ENCODE results near the gene CAPZA2.
"Not testable (repeated sequence)": the region's sequence is repeated elsewhere in the genome, so short reads cannot be mapped to it uniquely, and the experiment has no call there.

Gene CAPZA2

DNA sequence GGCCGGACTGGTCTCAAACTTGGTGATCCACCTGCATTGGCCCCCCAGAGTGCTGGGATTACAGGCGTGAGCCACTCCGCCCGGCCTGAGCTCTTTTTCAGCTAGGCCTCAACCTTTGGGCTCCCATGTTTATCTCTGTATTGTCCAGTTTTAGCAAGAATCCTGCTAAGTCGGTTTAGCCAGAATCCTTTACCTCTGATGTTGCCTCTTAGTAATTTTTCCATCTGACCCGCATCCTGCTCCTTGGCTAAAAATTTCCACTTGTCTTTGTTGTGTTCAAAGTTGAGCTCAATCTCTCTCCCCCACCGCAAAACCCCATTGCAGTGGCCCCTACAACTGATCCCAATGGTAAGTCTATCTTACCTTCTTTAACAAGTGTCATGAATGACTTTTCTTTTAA lies 70.2 kb downstream of the CAPZA2 start:
- no peak overlapping the region for H3K4me3 ChIP-seq (ENCODE audit: low read depth in 1 of 2, low read length in 2 of 2)
- no peak overlapping the region for H3K9ac ChIP-seq (ENCODE audit: low read depth in 1 of 2, low read length in 2 of 2)
- H3K27me3 ChIP-seq (ENCODE audit: control insufficient read depth in 1 of 2, insufficient read depth in 2 of 2, low read length in 2 of 2): peaks cover 0 to 3% of the 10 kb centered on the region in 2 donors
- no peaks in the 10 kb centered on the region for H3K36me3 ChIP-seq (ENCODE audit: control insufficient read depth in 1 of 2, insufficient read depth in 2 of 2, low read length in 2 of 2)
- no peaks in the 10 kb centered on the region for H3K9me3 ChIP-seq (ENCODE audit: control insufficient read depth in 1 of 2, low read length in 2 of 2)
- no peak overlapping the region for H3K27ac ChIP-seq (ENCODE audit: low read depth, low read length)
- peaks cover 0 to 3% of the 10 kb centered on the region in 2 donors for H3K4me1 ChIP-seq (ENCODE audit: control insufficient read depth in 1 of 2, insufficient read depth in 2 of 2, low read length in 2 of 2)

GRCh38 chr7:116933465-116933864 lies 71.1 kb downstream of the CAPZA2 start:
- H3K9me3 ChIP-seq (ENCODE audit: control insufficient read depth in 1 of 2, low read length in 2 of 2): no peaks in the 10 kb centered on the region
- no peak overlapping the region for H3K4me3 ChIP-seq (ENCODE audit: low read depth in 1 of 2, low read length in 2 of 2)
- no peak overlapping the region for H3K9ac ChIP-seq (ENCODE audit: low read depth in 1 of 2, low read length in 2 of 2)
- peaks cover 0 to 3% of the 10 kb centered on the region in 2 donors for H3K4me1 ChIP-seq (ENCODE audit: control insufficient read depth in 1 of 2, insufficient read depth in 2 of 2, low read length in 2 of 2)
- no peak overlapping the region for H3K27ac ChIP-seq (ENCODE audit: low read depth, low read length)
- no peaks in the 10 kb centered on the region for H3K36me3 ChIP-seq (ENCODE audit: control insufficient read depth in 1 of 2, insufficient read depth in 2 of 2, low read length in 2 of 2)
- H3K27me3 ChIP-seq (ENCODE audit: control insufficient read depth in 1 of 2, insufficient read depth in 2 of 2, low read length in 2 of 2): peaks cover 0 to 3% of the 10 kb centered on the region in 2 donors

DNA sequence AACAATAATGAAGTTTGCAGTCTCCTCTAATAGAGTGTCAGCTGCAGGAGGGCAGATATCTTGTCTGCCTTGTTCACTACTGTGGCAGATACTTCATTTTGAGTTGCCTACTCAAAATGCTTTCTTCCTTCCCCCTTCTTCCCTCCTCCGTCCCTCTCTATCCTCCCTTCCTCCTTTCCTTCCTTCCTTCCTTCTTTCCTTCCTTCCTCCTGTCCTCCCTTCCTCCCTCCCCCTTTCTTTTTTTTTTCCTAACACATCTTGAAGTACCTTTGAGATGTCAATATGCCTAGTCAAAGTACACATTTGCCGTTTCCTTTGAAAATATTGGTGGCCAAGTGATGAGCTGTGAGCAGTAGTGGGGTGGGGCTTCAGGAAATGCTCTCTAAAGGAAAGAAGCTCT lies 72.2 kb downstream of the CAPZA2 start:
- H3K27ac ChIP-seq (ENCODE audit: low read depth, low read length): no peak overlapping the region
- H3K9ac ChIP-seq (ENCODE audit: low read depth in 1 of 2, low read length in 2 of 2): no peak overlapping the region
- no peak overlapping the region for H3K4me3 ChIP-seq (ENCODE audit: low read depth in 1 of 2, low read length in 2 of 2)
- peaks cover 0 to 3% of the 10 kb centered on the region in 2 donors for H3K4me1 ChIP-seq (ENCODE audit: control insufficient read depth in 1 of 2, insufficient read depth in 2 of 2, low read length in 2 of 2)
- no peaks in the 10 kb centered on the region for H3K9me3 ChIP-seq (ENCODE audit: control insufficient read depth in 1 of 2, low read length in 2 of 2)
- H3K36me3 ChIP-seq (ENCODE audit: control insufficient read depth in 1 of 2, insufficient read depth in 2 of 2, low read length in 2 of 2): no peaks in the 10 kb centered on the region
- H3K27me3 ChIP-seq (ENCODE audit: control insufficient read depth in 1 of 2, insufficient read depth in 2 of 2, low read length in 2 of 2): peaks cover 0 to 3% of the 10 kb centered on the region in 2 donors

GRCh38 chr7:116936844-116937243 lies 74.5 kb downstream of the CAPZA2 start:
- H3K36me3 ChIP-seq (ENCODE audit: control insufficient read depth in 1 of 2, insufficient read depth in 2 of 2, low read length in 2 of 2); H3K4me1 ChIP-seq (ENCODE audit: control insufficient read depth in 1 of 2, insufficient read depth in 2 of 2, low read length in 2 of 2); H3K27ac ChIP-seq (ENCODE audit: low read depth, low read length); H3K9ac ChIP-seq (ENCODE audit: low read depth in 1 of 2, low read length in 2 of 2); H3K9me3 ChIP-seq (ENCODE audit: control insufficient read depth in 1 of 2, low read length in 2 of 2); H3K27me3 ChIP-seq (ENCODE audit: control insufficient read depth in 1 of 2, insufficient read depth in 2 of 2, low read length in 2 of 2); H3K4me3 ChIP-seq (ENCODE audit: low read depth in 1 of 2, low read length in 2 of 2): not testable (repeated sequence)

DNA sequence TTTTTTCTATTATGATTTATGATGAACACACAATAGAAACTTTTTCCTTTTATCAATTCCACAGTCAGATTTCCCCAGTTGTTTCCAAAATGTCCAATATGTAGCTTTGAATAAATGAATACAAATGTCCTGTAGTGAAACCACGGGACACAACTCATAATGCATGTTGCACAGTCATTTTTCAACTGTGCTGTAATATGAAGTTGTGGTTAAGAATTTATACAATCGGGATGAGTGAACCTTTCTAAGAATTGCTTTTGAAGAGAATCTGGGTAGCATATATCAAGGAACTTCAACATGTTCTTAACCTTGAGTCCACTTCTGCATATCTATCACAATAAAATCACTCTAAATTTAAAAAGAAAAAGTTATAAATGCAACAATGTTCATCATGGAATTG lies 76.3 kb downstream of the CAPZA2 start:
- Histone ChIP-seq H3K9ac (ENCODE audit: low read depth in 1 of 2, low read length in 2 of 2) (no peak overlapping the region), H3K27ac (ENCODE audit: low read depth, low read length) (no peak overlapping the region), H3K36me3 (ENCODE audit: control insufficient read depth in 1 of 2, insufficient read depth in 2 of 2, low read length in 2 of 2) (no peaks in the 10 kb centered on the region), H3K4me1 (ENCODE audit: control insufficient read depth in 1 of 2, insufficient read depth in 2 of 2, low read length in 2 of 2) (no peaks in the 10 kb centered on the region), H3K27me3 (ENCODE audit: control insufficient read depth in 1 of 2, insufficient read depth in 2 of 2, low read length in 2 of 2) (peaks cover 0 to 3% of the 10 kb centered on the region in 2 donors), H3K4me3 (ENCODE audit: low read depth in 1 of 2, low read length in 2 of 2) (no peak overlapping the region), H3K9me3 (ENCODE audit: control insufficient read depth in 1 of 2, low read length in 2 of 2) (no peaks in the 10 kb centered on the region)

DNA sequence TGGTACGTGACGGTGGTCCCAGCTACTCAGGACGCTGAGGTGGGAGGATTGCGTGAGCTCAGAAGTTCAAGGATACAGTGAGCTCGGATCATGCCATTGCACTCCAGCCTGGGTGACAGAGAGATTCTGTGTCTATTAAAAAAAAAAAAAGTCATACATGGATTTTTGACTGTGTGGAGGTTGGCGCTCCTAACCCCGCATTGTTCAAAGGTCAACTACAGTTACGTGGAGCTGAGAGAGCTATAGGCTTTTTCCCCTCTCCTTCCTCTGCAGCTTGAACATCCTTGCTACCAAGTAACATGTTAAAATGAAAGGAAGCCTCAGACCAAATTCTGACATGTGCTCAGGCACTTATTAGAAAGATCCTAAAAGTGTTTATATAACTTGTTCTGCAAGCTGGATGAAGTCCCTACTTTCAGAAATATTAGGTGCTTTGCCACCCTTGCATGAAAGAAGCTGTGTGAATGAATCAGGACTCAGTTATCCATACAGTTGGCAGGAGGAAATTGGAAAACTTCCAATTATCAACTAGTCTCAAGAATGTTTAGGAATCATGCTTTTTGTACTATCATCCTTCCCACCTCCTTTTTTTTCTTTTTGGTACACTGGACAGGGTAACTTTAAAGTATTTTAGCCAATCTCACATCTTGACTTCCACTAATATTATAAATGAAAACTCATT lies 78.4 kb downstream of the CAPZA2 start:
- Histone ChIP-seq H3K27ac (ENCODE audit: low read depth, low read length) (no peak overlapping the region), H3K27me3 (ENCODE audit: control insufficient read depth in 1 of 2, insufficient read depth in 2 of 2, low read length in 2 of 2) (peaks cover 0 to 3% of the 10 kb centered on the region in 2 donors), H3K4me3 (ENCODE audit: low read depth in 1 of 2, low read length in 2 of 2) (no peak overlapping the region), H3K9me3 (ENCODE audit: control insufficient read depth in 1 of 2, low read length in 2 of 2) (no peaks in the 10 kb centered on the region), H3K9ac (ENCODE audit: low read depth in 1 of 2, low read length in 2 of 2) (no peak overlapping the region), H3K36me3 (ENCODE audit: control insufficient read depth in 1 of 2, insufficient read depth in 2 of 2, low read length in 2 of 2) (no peaks in the 10 kb centered on the region), H3K4me1 (ENCODE audit: control insufficient read depth in 1 of 2, insufficient read depth in 2 of 2, low read length in 2 of 2) (no peaks in the 10 kb centered on the region)

GRCh38 chr7:116942504-116942903 lies 80.1 kb downstream of the CAPZA2 start:
- no peaks in the 10 kb centered on the region for H3K36me3 ChIP-seq (ENCODE audit: control insufficient read depth in 1 of 2, insufficient read depth in 2 of 2, low read length in 2 of 2)
- no peaks in the 10 kb centered on the region for H3K9me3 ChIP-seq (ENCODE audit: control insufficient read depth in 1 of 2, low read length in 2 of 2)
- H3K4me1 ChIP-seq (ENCODE audit: control insufficient read depth in 1 of 2, insufficient read depth in 2 of 2, low read length in 2 of 2): no peaks in the 10 kb centered on the region
- no peak overlapping the region for H3K4me3 ChIP-seq (ENCODE audit: low read depth in 1 of 2, low read length in 2 of 2)
- H3K27ac ChIP-seq (ENCODE audit: low read depth, low read length): no peak overlapping the region
- H3K9ac ChIP-seq (ENCODE audit: low read depth in 1 of 2, low read length in 2 of 2): no peak overlapping the region
- H3K27me3 ChIP-seq (ENCODE audit: control insufficient read depth in 1 of 2, insufficient read depth in 2 of 2, low read length in 2 of 2): no peaks in the 10 kb centered on the region

GRCh38 chr7:116948934-116949333 lies 86.5 kb downstream of the CAPZA2 start:
- H3K4me1 ChIP-seq (ENCODE audit: control insufficient read depth in 1 of 2, insufficient read depth in 2 of 2, low read length in 2 of 2): peaks cover 8 to 9% of the 10 kb centered on the region in 2 donors
- H3K36me3 ChIP-seq (ENCODE audit: control insufficient read depth in 1 of 2, insufficient read depth in 2 of 2, low read length in 2 of 2): no peaks in the 10 kb centered on the region
- H3K9me3 ChIP-seq (ENCODE audit: control insufficient read depth in 1 of 2, low read length in 2 of 2): no peaks in the 10 kb centered on the region
- H3K27me3 ChIP-seq (ENCODE audit: control insufficient read depth in 1 of 2, insufficient read depth in 2 of 2, low read length in 2 of 2): no peaks in the 10 kb centered on the region
- no peak overlapping the region for H3K27ac ChIP-seq (ENCODE audit: low read depth, low read length)
- no peak overlapping the region for H3K9ac ChIP-seq (ENCODE audit: low read depth in 1 of 2, low read length in 2 of 2)
- no peak overlapping the region for H3K4me3 ChIP-seq (ENCODE audit: low read depth in 1 of 2, low read length in 2 of 2)

DNA sequence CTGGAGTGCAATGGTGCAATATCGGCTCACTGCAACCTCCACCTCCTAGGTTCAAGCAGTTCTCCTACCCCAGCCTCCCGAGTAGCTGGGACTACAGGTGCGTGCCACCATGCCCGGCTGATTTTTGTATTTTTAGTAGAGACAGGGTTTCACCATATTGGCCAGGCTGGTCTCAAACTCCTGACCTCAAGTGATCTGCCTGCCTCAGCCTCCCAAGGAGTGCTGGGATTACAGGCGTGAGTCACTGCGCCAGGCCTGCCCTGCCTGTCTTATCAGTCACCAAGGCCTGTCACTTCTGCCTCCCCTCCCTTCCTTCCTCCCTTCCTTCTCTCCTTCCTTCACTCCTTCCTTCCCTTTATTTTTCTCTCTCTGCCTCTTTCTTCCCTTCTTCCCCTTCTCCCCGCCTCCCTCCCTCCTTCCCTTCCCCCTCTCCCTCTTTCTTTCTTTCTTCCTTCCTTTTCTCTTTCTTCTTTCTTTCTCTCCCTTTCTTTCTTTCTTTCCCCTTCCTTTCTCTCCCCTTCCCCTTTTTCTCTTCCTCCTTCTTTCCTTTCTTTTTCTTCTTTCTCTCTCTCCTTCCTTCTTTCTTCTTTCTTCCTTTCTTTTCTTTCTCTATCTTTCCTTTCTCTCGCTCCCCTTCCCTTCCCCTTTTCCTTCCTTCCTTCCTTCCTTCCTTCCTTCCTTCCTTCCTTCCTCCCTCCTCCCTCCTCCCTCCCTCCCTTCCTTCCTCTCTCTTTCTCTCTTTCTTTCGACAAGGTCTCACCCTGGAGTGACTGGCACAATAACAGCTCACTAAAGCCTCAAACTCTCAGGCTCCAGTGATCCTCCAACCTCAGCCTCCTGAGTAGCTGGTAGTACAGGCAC lies 87.8 kb downstream of the CAPZA2 start:
- H3K4me3 ChIP-seq (ENCODE audit: low read depth in 1 of 2, low read length in 2 of 2): no peak overlapping the region
- peaks cover 8 to 9% of the 10 kb centered on the region in 2 donors for H3K4me1 ChIP-seq (ENCODE audit: control insufficient read depth in 1 of 2, insufficient read depth in 2 of 2, low read length in 2 of 2)
- H3K36me3 ChIP-seq (ENCODE audit: control insufficient read depth in 1 of 2, insufficient read depth in 2 of 2, low read length in 2 of 2): no peaks in the 10 kb centered on the region
- H3K27ac ChIP-seq (ENCODE audit: low read depth, low read length): no peak overlapping the region
- H3K9me3 ChIP-seq (ENCODE audit: control insufficient read depth in 1 of 2, low read length in 2 of 2): no peaks in the 10 kb centered on the region
- H3K27me3 ChIP-seq (ENCODE audit: control insufficient read depth in 1 of 2, insufficient read depth in 2 of 2, low read length in 2 of 2): no peaks in the 10 kb centered on the region
- no peak overlapping the region for H3K9ac ChIP-seq (ENCODE audit: low read depth in 1 of 2, low read length in 2 of 2)

DNA sequence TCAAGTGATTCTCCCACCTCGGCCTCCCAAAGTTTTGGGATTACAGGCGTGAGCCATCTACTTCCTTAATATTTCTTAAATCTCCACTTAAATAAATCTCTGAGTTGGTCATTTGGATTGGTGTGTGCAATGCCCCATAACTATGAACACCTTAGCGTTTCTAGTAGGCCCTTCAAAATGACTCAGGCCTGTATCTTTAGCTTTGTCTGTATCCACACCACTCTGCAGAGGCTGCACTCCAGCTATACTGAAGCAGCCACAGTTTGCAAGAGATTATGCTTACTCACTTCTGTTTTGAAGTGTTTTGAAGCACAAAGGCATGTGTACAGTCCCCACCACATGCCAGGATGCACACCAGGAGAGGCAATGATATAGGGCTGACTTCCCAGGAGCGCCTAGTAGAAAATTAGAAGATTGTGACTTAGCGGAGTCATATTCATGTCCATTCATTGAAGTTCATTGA lies 88.5 kb downstream of the CAPZA2 start:
- no peak overlapping the region for H3K9ac ChIP-seq (ENCODE audit: low read depth in 1 of 2, low read length in 2 of 2)
- peaks cover 8 to 14% of the 10 kb centered on the region in 2 donors for H3K4me1 ChIP-seq (ENCODE audit: control insufficient read depth in 1 of 2, insufficient read depth in 2 of 2, low read length in 2 of 2)
- H3K27me3 ChIP-seq (ENCODE audit: control insufficient read depth in 1 of 2, insufficient read depth in 2 of 2, low read length in 2 of 2): no peaks in the 10 kb centered on the region
- no peaks in the 10 kb centered on the region for H3K9me3 ChIP-seq (ENCODE audit: control insufficient read depth in 1 of 2, low read length in 2 of 2)
- H3K4me3 ChIP-seq (ENCODE audit: low read depth in 1 of 2, low read length in 2 of 2): no peak overlapping the region
- H3K27ac ChIP-seq (ENCODE audit: low read depth, low read length): no peak overlapping the region
- H3K36me3 ChIP-seq (ENCODE audit: control insufficient read depth in 1 of 2, insufficient read depth in 2 of 2, low read length in 2 of 2): no peaks in the 10 kb centered on the region
